ENCODE results near the gene EIF3B. TPM values are rescaled to one million over a fixed set of nuclear protein-coding genes. Genes with fewer than 3 reads are reported as not detected.

The EIF3B gene
- total RNA-seq, 1 donor from 2014 or later, result 89.5 TPM

- intact Hi-C loops (cut with DNase I), result no loop called here
- Histone ChIP-seq H3K27me3 (ENCODE audit: low read depth) (no peaks in the 10 kb centered on the region), H3K9me3 (no peaks in the 10 kb centered on the region), H3K36me3 (no peaks in the 10 kb centered on the region), H3K27ac (no peak overlapping the region), H3K4me3 (no peak overlapping the region), H3K4me1 (peaks cover 8% of the 10 kb centered on the region)
- TF ChIP-seq, protein P1, sequence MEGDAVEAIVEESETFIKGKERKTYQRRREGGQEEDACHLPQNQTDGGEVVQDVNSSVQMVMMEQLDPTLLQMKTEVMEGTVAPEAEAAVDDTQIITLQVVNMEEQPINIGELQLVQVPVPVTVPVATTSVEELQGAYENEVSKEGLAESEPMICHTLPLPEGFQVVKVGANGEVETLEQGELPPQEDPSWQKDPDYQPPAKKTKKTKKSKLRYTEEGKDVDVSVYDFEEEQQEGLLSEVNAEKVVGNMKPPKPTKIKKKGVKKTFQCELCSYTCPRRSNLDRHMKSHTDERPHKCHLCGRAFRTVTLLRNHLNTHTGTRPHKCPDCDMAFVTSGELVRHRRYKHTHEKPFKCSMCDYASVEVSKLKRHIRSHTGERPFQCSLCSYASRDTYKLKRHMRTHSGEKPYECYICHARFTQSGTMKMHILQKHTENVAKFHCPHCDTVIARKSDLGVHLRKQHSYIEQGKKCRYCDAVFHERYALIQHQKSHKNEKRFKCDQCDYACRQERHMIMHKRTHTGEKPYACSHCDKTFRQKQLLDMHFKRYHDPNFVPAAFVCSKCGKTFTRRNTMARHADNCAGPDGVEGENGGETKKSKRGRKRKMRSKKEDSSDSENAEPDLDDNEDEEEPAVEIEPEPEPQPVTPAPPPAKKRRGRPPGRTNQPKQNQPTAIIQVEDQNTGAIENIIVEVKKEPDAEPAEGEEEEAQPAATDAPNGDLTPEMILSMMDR (IDR thresholded peaks at IDR 0.05), result no peak
- DNase-seq (no peak), ATAC-seq (no peak)
Measured at GRCh38 chr7:2421943-2422310, 67.3 kb downstream of the EIF3B start.

GRCh38 chr7:2425749-2426148 is 71.1 kb downstream of the EIF3B start:
- Histone ChIP-seq H3K27ac (no peak overlapping the region), H3K4me3 (no peak overlapping the region), H3K9me3 (no peaks in the 10 kb centered on the region), H3K4me1 (no peaks in the 10 kb centered on the region), H3K36me3 (no peaks in the 10 kb centered on the region), H3K27me3 (ENCODE audit: low read depth) (no peaks in the 10 kb centered on the region)
- no peak for ATAC-seq
- no peak for DNase-seq
- intact Hi-C loops (cut with DNase I), result no loop called here
- TF ChIP-seq, protein P1 (IDR thresholded peaks at IDR 0.05), result no peak

Other genes with a start within 250 kb of the EIF3B start
- 44.5 TPM for gene MAD1L1, start 121.9 kb upstream of the EIF3B start, total RNA-seq
- 22.6 TPM for gene MRM2, start 112.6 kb upstream of the EIF3B start, total RNA-seq
- 10.2 TPM for gene NUDT1, start 112.6 kb upstream of the EIF3B start, total RNA-seq
- gene SNX8, start 40.4 kb upstream of the EIF3B start, total RNA-seq, result 43.1 TPM
- gene CHST12, start 48.8 kb downstream of the EIF3B start, total RNA-seq, result 29.2 TPM
- gene GRIFIN, start 121.6 kb downstream of the EIF3B start, total RNA-seq, result not detected
- 42.6 TPM for gene LFNG, start 164.9 kb downstream of the EIF3B start, total RNA-seq
- 24.4 TPM for gene BRAT1, start 200.7 kb downstream of the EIF3B start, total RNA-seq
- gene IQCE, start 204.2 kb downstream of the EIF3B start, total RNA-seq, result 32.0 TPM